Cerebellar nuclear complex (tissue), 1 donor: ENCODE data around the gene FKBP2.

ENCODE experiments used
- DNase-seq, 2 experiments: peaks; one replicate each; lab custom pipeline; 2025; lab: John Stamatoyannopoulos, UW

Gene FKBP2

DNA sequence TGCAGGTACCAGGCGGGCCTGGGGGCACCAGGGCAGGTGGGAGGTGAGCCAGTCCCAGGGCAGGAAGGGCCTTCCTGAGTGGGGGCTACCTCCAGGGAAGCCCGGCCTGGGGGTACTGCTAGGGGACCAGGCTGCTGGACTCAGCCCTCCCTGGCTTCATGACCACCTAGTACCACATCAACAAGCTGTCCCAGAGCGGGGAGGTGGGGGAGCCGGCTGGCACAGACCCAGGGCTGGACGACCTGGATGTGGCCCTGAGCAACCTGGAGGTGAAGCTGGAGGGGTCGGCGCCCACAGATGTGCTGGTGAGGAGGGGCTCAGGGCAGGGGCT lies 21.6 kb upstream of the FKBP2 start:
- no peak for DNase-seq

DNA sequence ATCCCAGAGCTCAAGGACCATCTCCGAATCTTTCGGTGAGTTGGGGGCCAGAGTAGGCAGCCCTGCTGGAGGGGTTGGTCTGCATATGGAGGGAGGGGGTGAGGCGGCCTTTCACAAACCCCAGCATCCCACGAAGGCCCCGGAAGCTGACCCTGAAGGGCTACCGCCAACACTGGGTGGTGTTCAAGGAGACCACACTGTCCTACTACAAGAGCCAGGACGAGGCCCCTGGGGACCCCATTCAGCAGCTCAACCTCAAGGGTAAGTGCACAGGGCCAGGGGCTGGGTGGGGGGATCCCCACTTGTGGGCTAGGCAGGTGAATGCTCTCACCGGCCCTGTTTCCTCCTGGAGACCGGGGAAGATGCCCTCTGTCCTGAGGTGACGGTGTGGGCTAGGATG lies 21.1 kb upstream of the FKBP2 start:
- DNase-seq: no peak

DNA sequence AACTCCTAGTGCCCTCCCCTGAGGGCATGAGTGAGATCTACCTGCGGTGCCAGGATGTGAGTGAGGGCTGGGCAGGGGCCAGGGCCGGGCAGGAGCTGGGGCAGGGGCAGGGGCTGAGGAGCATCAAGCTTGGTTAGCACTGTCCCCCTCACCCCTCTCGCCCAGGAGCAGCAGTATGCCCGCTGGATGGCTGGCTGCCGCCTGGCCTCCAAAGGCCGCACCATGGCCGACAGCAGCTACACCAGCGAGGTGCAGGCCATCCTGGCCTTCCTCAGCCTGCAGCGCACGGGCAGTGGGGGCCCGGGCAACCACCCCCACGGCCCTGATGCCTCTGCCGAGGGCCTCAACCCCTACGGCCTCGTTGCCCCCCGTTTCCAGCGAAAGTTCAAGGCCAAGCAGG lies 20.6 kb upstream of the FKBP2 start:
- DNase-seq: no peak

DNA sequence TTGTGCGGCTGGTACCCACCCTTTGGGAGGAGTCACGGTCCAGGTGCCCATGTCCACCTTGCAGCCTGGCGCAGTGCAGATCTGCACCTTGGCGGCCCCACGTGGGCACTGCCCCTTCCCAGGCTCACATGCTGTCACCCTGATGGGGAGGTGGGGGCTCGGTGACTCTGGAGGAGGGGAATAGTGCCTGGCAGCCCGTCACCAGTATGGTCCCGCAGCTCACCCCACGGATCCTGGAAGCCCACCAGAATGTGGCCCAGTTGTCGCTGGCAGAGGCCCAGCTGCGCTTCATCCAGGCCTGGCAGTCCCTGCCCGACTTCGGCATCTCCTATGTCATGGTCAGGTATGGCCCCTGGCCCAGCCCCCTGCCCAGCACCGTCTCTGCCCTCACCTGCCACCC lies 20.1 kb upstream of the FKBP2 start:
- DNase-seq: no peak

DNA sequence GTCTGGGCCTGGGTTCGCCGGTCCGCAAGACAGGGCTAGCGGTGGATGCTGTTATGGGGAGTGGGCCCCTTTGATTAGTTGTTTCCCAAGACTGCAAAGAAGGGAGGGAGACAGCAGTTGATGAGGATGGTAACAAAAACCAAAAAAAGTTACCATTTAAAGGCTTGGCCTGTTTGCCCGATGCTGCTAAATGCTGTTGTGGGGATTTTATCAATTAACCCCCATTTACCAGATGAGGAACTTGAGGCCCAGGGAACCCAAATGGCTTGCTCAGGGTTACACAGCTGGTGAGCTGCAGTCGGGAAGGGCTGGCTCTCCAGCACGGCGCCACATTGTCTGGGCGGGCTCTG lies 18.3 kb upstream of the FKBP2 start:
- no peak for DNase-seq

GRCh38 chr11:64223001-64223651 lies 17.8 kb upstream of the FKBP2 start:
- no peak for DNase-seq

GRCh38 chr11:64224151-64224890 lies 16.6 kb upstream of the FKBP2 start:
- DNase-seq: no peak

- DNase-seq: no peak
Measured at GRCh38 chr11:64224891-64225607, 15.8 kb upstream of the FKBP2 start.

DNA sequence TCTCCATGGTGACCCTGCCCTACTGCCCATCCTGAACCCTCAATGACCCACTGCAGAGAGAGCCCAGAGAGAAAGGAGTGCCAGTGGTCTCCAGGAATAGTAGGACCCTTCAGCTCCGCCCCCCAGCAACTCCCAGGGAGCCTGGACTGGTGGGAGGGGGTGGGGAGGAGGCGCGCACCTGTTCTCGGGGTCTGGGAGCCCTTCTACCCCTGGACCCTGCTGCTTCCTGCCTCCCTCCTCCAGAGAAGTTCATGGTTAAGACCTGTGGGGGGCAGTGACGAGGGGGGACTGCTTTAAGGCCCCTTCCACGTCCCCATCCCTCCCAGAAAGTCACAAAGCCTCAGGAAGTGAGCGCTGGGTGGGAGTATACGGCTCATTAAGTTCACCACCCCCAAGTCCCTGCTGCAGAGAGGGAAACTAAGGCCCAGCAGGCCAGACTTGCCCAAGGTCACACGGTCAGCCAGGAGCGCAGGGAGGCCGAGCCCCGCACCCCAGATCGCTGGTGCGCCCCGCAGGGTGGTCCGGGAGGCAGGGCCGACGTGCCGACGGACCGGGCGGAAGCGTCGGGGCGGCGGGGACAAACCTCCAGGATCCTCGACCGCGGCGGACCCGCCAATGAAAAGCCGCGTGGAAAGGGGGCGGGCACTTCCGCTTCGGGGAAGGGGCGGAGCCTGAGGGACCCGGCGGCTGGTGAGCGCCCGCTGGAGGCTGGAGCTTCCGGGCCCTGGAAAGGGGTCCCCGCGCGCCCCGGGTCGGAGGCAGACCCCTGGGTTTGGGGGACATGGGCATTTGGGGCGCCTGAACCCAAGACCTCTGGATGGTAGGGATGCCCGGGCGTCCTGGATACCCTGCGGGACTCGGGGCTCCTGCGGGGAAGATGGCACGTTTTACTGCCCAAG lies 15.0 kb upstream of the FKBP2 start, which contains the start of the genes NUDT22 and TRPT1:
TSS of gene NUDT22 (plus strand) at position 667 of the 899 bp plus-strand sequence. CDS start 379 bp downstream, outside the sequence.
TSS of gene TRPT1 (minus strand) at position 579 of the 899 bp plus-strand sequence. CDS start at position 253, 326 bp downstream.
- DNase-seq: peak in 1 of 2 experiments; percentile 31

DNA sequence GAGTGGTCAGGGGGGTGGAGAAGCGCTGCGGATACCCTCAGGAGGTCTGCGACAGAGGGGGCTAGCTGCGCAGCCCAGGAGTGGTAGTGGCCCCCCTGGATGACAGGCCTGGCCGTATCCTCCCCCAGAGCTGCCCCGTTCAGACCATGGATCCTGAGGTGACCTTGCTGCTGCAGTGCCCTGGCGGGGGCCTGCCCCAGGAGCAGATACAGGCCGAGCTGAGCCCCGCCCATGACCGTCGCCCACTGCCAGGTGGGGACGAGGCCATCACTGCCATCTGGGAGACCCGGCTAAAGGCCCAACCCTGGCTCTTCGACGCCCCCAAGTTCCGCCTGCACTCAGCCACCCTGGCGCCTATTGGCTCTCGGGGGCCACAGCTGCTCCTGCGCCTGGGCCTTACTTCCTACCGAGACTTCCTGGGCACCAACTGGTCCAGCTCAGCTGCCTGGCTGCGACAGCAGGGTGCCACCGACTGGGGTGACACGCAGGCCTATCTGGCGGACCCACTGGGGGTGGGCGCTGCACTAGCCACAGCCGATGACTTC lies 14.3 kb upstream of the FKBP2 start:
- DNase-seq: no peak

DNA sequence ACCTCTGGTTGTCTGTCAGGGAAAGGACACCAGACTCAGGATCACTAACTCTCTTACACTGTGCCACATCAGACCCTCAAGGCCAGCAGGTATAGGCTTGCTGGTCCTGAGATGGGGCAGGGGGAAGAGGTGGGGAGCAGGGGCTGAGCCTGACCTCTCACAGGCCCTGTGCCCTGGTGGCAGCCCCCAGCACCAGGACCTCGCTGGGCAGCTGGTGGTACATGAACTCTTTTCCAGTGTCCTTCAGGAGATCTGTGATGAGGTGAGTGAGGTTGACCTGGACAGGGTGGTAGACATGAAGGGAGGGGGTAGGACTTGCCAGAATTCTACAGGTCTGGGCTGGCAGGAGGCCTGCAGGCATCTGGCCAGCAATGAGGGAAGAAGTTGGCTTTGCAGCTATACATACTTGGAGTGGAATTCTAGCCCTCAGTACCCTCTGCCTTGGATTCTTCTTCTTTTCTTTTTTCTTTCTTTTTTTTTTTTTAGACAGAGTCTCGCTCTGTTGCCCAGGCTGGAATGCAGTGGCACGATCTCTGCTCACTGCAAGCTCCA lies 13.4 kb upstream of the FKBP2 start:
- DNase-seq: no peak

GRCh38 chr11:64229090-64229743 lies 11.7 kb upstream of the FKBP2 start:
- DNase-seq: no peak

DNA sequence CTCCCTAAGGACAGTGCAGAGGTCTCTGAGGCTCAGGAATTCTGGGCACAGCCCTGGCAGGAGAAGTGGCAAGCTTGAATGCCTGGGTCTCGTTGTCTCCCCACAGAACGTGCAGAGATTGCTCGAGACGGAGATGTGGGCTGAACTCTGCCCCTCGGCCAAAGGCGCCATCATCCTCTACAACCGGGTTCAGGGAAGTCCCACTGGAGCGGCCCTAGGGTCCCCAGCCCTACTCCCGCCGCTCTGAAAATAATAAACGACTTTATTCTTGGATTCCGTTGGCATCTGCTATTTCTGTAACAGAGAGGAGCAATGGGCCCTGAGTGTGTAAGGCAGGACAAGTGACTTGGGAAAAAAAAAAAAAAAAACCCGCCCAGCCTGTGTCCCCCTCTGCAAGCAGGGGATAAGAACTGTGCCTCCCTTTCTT lies 11.1 kb upstream of the FKBP2 start:
- DNase-seq: no peak

- peak; percentile 82 to 95 for DNase-seq
Measured at GRCh38 chr11:64230171-64230984, 10.5 kb upstream of the FKBP2 start, which contains the start of gene DNAJC4. Gene DNAJC4, plus strand, starts transcription at chr11:64230548. Its CDS starts 307 bp downstream, at chr11:64230855.

DNA sequence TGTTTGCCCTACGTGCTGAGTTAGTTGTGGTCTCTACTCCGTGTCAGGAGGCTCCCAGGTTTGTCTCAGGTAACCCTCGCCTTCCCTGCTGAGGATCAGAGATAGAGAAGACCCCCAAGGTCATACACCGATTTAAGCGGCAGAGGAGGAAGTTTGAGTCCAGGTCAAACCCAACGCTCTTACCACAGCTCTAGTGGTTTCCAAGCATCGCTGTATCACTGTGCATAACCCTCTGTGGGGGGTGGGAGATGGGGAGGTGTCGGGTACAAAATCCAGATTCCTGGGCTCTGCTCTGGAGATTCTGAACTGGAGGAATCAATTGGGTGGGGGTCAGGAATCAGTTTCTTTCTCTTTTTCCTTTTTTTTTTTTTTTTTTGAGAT lies 9.9 kb upstream of the FKBP2 start:
- DNase-seq: no peak

DNA sequence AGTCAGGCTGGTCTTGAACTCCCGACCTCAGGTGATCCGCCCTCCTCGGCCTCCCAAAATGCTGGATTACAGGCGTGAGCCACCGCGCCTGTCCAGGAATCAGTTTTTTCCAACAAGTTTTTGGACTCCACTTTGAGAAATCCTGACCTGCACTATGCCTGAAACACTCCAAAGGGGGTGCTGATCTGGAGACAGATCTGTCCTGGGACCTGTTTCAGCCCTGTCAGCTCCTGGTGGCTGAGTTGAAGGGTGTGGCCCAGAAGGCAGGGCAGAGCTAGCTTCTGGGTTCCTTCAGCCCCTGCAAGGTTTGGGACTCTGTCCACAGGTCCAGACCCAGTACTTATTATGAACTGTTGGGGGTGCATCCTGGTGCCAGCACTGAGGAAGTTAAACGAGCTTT lies 9.3 kb upstream of the FKBP2 start:
- no peak for DNase-seq

- no peak for DNase-seq
Measured at GRCh38 chr11:64232182-64232966, 8.5 kb upstream of the FKBP2 start.

GRCh38 chr11:64232967-64233315 lies 8.0 kb upstream of the FKBP2 start:
- no peak for DNase-seq

GRCh38 chr11:64233913-64234586 lies 6.8 kb upstream of the FKBP2 start, which contains the start of gene VEGFB:
Gene VEGFB, plus strand, starts transcription at chr11:64234584. Its CDS starts 250 bp downstream, at chr11:64234834.
- DNase-seq: no peak
